Renal pelvis (tissue), 4 donors: ENCODE results near the gene AQP11. TPM values are rescaled to one million over a fixed set of nuclear protein-coding genes. Genes with fewer than 3 reads are reported as not detected.
A peak's percentile ranks its signal among the peaks of the same experiment; 100 is the strongest.

Source experiments
- DNase-seq: peaks from one replicate; pipeline ENCODE4 v3.0.0-alpha.2; 2013
- polyA plus RNA-seq, 3 donors: library from polyadenylated mRNA; unstranded; fragments of 120-200 nt; gene quantifications; one replicate each; pipeline ENCODE4 v1.2.1, GENCODE V29; 2013; ENCODE audit not compliant: insufficient read length in 3 of 3

Gene AQP11
- polyA plus RNA-seq, 3 donors = 4.4 to 6.0 (median 5.3) TPM

DNA sequence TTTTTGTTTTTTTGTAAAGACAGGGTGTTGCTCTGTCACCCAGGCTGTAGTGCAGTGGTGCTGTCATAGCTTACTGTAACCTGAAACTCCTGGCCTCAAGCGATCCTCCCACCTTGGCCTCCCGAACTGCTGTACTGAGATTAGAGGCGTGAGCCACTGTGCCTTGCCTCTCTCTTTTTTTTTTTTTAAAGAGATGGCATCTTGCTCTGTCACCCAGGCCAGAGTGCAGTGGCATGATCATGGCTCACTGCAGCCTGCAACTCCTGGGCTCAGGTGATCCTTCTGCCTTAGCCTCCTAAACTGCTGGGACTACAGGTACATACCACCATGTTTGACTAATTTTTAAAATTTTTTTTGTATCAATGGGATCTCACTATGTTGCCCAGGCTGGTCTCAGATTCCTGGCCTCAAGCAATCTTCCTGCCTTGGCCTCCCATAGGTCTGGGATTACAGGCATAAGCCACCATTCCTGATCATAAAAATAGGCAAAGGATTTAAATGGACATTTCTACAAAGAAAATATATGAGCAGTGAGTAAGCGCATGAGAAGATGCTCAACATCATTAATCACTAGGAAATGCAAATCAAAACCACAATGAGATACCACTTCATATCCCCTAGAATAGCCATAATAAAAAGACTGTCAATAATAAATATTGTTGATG, 65.1 kb downstream of the AQP11 start:
- DNase-seq = no peak

DNA sequence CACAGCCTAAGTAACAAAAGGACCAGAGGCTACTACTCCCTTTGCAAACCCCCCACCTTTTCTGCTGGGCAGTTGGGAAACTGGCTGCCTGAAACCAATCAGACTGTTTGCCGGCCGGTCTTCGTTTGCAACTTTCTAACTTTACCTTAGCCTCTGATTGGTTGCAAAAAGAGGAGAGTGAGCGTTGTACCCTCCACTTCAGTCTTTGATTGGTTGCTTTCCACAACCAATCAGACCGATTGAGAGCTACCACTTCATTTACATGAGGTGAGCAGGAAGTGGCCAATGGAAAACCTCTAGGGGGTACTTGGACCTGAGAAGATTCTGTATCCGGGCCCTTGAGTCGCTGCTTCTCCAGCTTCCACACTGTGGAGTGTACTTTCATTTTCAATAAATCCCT, 66.6 kb downstream of the AQP11 start:
- no peak for DNase-seq

DNA sequence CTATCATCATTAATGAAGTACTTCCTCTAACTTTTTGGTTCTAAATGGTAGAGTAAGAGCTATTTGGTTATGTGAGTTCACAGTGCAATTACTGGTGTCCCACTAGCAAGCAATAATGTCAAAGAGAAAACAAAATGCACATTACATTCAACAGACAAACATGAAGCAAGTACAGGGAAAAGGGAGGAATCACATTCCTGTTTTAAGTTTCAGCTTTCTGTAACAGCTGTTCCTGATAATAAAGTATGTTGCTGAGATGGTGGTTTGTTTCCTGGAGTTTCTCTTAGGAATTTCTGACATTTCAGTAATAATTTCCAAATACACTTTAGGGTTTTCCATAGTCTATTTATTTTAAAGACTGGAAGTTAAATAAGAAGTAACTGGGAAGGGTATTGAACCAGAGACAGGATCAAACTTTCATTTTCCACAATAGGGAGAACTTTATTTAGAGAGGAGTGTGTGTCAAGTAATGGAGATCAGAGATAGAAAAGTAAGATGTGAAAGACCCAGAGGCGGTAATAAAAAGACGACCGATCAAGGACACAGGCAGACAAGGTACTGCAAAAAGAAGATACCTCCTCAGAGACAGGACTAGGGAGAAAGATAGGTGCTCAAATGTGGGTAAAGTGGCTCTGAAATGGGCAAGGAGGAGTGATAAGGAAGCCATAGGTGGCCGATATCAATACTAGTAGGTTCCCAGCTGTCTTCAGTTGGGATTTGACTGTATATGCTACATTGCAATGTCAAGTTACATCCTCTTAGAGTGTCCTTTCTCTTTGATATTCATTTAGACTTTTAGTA, 68.7 kb downstream of the AQP11 start:
- peak; percentile 4 for DNase-seq

Other genes with a start within 250 kb of the AQP11 start
- 10 to 100 TPM; 81.5 to 98.1 (median 96.6) TPM for gene PAK1, start 115.9 kb upstream of the AQP11 start, polyA plus RNA-seq
- 100 to 1,000 TPM; 177 to 226 (median 180) TPM for gene CLNS1A, start 47.8 kb downstream of the AQP11 start, polyA plus RNA-seq
- 10 to 100 TPM; 64.5 to 67.7 (median 65.2) TPM for gene RSF1, start 230.8 kb downstream of the AQP11 start, polyA plus RNA-seq
- 10 to 100 TPM; 47.1 to 54.6 (median 47.9) TPM for gene AAMDC, start 231.2 kb downstream of the AQP11 start, polyA plus RNA-seq